Hematopoietic multipotent progenitor cell treated with erythropoietin and hydrocortisone succinate and interleukin-3 and kit ligand, for 4 days (in vitro differentiated cells): ENCODE measurements around the gene NUDT8.
"Not testable (repeated sequence)": the region's sequence is repeated elsewhere in the genome, so short reads cannot be mapped to it uniquely, and the experiment has no call there.

Experiments
- DNase-seq: peaks from one replicate; pipeline ENCODE4 v3.0.0-alpha.2; 2015

NUDT8 gene

DNA sequence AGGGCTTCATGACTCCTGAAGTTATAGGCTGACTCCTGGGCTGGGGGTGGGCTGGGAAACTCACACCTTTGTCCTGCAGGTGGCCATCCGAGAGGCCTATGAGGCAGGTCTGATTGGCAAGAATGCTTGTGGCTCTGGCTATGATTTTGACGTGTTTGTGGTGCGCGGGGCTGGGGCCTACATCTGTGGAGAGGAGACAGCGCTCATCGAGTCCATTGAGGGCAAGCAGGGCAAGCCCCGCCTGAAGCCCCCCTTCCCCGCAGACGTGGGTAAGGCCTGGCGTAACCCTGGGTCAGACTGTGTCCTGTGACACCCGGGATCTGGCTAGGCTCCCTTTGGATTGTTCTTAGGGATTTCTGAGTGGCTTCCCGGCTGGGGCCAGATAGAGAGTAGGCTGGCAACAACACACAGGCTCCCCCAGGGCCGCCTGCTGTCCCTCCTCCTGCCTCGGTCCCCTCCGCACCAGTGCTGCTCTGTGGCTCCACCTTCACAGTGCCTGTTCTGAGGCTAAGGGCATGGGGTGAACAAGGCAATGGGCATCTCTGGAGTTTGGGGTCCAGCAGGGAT is 19.4 kb downstream of the NUDT8 start:
- no peak for DNase-seq

DNA sequence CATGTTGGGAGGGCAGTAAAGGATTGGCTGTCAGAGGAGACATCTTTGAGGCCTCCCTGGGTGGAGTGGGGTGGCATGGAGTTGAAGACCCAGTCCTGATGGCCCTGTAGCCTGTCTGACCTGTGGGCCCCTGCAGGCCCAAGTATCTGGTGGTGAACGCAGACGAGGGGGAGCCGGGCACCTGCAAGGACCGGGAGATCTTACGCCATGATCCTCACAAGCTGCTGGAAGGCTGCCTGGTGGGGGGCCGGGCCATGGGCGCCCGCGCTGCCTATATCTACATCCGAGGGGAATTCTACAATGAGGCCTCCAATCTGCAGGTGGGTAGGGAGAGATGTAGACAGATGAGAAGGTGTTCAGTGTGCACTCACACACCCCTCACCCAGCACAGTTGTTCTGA is 20.4 kb downstream of the NUDT8 start:
- DNase-seq, result no peak

DNA sequence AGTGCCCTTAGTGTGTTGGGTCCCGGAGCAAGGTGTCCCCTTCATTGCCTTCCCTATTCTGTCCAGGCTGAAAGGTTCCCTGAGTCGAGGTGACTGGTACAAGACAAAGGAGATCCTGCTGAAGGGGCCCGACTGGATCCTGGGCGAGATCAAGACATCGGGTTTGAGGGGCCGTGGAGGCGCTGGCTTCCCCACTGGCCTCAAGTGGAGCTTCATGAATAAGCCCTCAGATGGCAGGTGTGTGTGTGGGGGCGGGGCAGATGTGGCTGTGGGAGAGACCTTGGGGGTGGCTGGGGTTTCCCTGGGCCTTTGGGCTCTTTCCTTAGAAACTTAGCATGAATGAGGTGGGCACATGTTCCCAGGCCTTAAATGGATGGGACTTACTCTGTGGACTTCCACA is 21.3 kb downstream of the NUDT8 start:
- no peak for DNase-seq

DNA sequence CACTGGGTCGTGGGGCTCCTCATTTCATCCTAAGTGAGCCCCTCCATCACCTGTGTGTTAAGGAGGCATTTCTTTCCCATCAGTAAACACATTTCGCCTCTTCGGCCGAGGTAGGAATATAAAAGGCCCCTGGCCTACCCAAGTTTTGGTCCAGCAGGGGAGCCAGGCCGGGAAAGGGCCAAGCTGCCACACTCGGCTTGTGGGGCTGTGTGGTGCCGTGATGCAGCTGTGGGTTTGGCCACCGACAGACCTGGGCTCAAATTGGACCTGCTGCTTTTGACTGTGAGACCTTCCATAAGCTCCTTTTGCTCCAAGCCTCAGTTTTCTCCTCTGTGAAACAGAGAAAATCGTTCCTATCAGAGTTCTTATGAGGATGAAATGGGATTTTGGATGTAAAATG is 22.2 kb downstream of the NUDT8 start:
- no peak for DNase-seq

DNA sequence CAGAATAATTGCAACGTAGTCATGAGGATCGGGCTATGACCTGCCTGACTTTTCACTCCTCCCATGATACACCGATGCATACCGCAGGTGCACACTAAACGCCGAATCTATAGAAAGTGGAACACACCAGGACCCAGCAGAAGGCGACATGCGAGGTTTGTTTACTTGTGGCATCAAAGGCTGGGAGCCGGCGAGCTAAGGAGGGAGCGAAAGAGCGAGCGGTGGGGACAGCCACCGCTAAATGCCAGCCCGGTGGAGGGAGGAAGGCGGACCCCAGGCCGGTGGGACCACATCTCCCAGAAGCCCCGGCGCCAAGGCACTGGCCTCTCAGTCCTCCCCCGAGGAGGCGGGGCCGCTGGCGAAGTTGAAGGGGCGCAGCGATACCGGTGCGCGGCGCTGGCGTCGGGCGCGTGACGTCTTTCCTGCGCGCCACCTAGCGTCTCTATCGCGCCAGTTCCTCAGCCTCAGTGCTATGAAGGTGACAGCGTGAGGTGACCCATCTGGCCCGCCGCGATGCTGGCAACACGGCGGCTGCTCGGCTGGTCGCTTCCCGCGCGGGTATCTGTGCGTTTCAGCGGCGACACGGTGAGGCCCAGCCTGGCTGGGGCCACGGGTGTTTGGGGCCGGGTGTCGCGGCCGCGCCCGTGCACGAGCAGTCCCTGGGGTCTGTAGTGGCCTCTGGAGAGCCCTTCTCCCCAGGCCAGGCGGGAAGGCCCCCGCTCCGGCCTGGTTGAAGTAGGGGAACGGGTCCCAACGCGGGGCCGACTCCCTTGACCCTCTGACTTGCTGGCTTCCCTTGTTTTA is 23.0 kb downstream of the NUDT8 start, which contains the start of gene NDUFV1:
TSS of gene NDUFV1 (plus strand) at position 445 of the 804 bp plus-strand sequence. CDS start at position 514, 69 bp downstream.
- peak; percentile 99 for DNase-seq

DNA sequence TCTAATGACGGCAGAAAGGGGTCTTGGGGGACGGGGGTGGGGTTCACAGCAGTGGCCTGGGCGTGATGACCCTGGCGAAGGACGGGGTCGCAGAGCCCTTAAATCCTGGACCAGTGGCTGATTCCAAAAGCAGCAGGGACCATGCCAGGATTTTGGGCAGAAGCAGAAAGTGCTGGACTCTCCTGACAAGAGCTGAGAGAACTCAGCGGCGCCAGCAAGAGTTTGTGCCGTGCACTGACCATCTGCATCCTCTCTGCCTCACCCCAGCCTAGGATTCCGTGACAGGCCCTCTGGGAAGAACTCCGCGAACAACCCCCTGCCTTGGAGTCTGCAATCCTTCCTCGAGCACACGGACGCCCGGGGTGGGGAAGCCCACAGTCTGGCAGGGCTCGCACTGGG is 23.6 kb downstream of the NUDT8 start:
- DNase-seq, result no peak

DNA sequence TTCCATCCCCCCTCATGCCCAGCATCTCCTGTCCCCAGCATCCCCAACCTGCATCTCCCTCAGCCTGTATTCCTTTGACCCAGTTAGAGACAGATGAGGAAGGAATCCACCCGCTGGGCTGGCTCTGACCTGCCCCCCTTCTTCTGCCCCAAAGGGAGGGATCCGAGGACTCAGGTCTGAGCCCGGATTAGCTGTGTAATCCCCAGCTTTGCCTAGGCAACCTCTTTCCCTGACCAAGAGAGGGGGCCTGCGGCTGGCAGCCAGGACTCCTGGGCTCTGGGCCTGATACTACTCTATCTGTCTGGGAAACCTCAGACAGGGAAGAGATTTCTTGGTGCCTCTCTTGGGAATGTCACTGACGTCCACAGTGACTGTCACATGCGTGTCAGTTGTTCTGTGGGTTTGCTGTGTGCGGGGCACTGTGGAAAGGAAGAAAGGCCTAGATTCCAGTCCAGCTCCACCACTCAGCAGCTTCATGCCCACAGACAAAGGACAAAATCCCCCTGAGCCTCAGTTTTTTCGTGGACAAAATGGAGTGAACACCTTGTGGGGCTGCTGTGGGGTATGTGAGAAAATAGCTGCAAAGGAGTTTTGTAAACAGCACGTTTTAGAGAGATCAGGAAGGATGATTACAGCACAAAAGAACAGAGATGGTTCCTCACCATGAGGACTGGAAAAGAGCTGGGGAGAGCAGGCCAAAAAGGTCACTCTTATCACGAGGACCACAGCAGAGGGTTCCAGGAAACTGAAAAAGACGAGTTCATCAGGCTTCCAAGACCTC is 24.3 kb downstream of the NUDT8 start:
- no peak for DNase-seq

DNA sequence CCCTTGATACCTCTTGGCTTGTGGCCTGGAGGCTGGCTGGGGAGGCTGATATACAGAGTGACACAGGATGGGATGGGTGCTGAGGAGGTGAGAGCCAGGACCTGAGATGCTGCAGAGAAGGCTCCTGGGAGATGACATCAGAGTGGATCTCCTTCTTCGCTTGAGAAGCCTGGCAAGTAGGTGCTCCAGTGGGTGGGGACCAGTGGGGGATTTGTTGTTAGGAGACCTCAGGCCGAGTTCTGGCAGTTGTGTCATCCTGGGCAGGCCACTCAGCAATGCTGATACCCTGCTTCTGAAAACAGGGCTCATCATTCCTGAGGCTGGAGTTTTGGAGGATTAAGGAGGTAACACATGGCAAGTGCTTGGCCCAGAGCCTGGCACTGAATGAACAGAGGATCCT is 24.9 kb downstream of the NUDT8 start:
- DNase-seq, result no peak

DNA sequence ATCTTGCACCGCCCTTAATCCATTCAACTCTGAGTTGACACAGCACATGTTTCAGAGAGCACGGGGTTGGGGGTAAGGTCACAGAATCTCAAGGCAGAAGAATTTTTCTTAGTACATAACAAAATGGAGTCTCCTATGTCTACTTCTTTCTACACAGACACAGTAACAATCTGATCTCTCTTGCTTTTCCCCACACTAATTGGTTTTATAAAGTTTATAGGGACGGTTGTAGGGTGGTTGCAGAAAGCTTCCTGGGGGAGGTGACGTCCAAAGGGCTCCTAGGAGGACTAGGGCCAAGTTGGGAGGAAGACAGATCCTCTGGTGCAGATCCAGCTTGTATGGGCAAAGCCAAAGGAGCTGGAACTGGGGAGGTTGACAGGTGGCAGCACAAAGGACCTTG is 25.6 kb downstream of the NUDT8 start:
- not testable (repeated sequence) for DNase-seq

DNA sequence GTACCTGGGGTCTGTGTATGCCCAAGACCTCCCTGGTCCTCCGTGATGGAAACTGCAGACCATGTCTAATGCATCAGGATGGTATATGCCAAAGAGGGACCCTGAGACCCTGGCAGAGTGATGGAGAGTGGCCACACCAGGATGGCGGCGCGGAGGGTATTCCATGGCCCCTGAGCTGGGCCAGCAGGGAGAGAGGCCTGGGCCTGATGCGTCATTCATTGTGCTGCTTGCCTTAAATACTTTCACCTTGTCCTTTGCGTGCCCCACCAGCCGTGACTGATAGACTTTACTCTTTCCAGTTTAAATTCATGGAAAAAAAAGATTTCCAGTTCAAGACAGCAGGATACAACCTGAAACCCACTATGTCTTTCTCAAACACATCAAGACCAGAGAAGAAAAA is 28.6 kb downstream of the NUDT8 start:
- no peak for DNase-seq

DNA sequence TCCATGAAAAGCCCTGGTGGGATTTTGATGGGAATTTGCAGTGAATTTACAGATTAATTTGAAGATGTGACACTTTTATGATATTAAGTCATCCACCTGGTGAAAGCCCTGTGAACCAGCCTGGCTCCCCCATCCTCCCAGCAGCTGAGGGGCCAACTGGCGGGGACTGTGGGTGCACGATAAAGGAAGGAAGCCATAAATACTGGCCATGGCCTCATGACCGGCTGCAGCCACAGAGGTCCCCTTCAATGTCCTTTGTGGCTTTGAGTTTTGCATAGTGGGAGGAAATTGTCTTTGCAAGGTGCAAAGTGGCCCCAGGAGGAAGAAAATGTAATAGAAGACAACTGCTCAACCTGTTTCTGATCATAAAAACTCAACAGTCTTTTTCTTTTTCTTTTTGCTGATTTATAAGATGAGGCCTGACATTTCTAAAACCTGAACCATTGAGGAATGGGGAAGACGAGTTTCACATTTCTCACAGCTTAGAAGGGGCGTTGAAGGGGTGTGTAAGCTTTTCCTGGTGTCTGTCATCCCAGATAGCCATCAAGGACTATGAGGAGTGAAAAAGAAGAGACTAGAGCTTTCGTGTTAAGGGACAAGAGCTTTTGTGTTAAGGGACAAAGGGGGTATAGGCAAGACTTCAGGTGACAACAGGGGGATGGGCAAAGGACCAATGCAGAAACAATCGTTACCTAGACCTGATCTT is 29.3 kb downstream of the NUDT8 start:
- peak; percentile 75 for DNase-seq

DNA sequence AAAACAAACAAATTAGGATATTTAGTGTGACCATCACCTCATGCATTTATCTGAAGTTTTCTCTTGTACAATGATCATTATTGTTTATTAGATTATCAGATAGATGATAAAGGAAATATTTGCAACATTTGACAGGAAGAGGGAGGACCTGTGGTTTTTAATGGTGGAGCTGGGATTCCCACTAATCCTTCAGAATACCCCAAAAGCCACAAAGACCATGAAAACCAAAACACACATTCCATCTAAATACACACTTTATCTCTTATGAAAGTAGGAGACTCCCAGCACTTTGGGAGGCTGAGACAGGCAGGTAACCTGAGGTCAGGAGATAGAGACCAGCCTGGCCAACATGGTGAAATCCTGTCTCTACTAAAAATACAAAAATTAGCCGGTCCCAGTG is 30.6 kb downstream of the NUDT8 start:
- DNase-seq, result no peak

DNA sequence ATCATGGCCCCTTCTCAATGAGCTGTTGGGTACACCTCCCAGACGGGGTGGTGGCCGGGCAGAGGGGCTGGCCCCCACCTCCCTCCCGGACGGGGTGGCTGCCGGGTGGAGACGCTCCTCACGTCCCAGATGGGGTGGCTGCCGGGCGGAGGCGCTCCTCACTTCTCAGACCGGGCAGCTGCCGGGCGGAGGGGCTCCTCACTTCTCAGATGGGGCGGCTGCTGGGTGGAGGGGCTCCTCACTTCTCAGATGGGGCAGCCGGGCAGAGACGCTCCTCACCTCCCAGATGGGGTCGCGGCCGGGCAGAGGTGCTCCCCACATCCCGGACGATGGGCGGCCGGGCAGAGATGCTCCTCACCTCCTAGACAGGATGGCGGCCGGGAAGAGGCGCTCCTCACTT is 31.8 kb downstream of the NUDT8 start:
- not testable (repeated sequence) for DNase-seq

DNA sequence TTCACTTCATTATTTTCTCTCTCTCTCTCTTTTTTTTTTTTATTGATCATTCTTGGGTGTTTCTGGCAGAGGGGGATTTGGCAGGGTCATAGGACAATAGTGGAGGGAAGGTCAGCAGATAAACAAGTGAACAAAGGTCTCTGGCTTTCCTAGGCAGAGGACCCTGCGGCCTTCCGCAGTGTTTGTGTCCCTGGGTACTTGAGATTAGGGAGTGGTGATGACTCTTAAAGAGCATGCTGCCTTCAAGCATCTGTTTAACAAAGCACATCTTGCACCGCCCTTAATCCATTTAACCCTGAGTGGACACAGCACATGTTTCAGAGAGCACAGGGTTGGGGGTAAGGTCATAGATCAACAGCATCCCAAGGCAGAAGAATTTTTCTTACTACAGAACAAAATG is 32.3 kb downstream of the NUDT8 start:
- DNase-seq, result not testable (repeated sequence)

DNA sequence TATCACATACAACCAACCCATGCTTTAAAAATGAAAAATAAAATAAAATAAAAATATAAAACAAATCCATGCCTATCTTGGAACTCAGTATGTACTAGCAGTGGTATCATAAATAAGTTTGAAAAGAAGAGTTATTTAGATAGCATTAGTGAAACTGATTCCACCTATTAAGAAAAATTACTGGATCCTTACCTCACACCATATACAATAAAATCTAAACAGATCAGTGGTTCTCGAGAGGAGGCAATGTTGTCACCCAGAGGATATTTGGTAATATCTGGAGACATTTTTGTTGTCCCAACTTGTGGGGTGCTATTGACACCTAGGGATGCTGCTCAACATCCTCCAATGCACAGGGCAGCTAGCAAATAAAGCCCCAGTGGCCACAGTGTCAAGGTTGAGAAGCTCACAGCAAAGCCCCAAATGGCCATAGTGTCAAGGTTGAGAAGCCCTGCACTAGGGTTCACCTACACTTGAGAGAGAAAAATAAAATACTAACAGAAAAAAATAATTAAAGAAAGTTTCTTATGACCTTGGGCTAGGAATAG is 32.9 kb downstream of the NUDT8 start:
- no peak for DNase-seq

DNA sequence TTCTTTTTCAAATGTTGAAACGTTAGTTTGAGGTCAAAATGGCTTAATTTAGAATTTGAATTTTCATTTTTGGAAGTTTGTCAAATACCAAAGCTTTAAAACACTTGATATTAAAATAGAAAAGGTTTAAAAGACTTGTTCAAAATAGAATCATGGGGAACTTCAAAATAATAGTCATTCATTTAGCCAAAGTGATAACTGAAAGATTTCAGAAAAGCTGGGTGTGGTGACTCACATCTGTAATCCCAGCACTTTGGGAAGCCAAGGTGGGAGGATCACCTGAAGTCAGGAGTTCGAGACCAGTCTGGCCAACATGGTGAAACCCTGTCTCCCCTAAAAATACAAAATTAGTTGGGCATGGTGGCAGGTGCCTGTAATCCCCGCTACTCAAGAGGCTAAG is 35.3 kb downstream of the NUDT8 start:
- no peak for DNase-seq

DNA sequence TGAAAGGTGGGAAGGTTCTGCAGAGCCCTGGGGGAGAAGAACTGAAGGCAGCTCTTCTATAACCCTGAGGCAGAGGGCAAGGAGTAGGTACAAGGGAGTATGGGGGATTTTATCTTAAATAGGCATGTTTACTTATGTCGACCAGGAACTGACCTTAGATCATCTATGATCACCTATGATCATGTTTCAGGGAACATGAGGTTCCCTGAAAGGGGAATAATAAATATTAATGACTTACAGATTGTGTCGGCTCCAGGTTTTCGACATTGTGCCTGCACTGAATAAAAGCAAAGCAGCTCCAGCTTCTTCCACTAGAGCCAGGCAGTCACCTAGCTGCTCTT is 36.2 kb downstream of the NUDT8 start:
- DNase-seq, result no peak

DNA sequence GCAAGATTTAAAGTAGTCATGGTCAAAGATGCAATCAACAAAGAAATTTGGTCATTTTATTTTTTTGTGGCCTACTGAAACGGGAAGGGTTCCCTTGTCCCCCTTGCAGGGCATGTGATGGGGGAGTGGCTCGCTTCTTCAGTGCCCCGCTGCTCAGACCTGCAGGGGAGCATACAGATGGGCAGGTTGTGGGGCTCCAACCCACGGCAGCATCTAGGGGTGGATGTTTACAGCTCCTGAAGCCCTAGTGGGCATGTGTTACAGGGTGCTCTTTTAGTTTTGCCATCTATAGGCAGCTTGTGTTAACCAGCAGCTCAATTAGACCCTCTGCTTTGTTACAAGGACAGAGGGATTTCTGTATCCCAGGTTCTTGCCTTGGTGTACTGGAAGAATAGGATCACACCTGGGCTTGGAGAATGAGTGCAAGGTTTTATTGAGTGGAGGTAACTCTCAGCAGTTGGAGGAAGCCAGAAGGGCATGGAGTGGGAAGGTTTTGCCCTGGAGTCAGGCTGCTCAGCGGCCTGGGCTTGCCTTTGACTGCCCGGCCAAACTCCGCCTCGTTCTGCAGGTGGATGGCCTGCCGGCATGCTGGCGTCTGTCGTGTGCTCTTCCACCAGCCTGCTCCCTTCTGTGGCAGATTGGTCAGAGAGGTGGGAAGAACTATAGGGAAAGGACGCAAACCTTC is 36.7 kb downstream of the NUDT8 start:
- DNase-seq, result no peak

DNA sequence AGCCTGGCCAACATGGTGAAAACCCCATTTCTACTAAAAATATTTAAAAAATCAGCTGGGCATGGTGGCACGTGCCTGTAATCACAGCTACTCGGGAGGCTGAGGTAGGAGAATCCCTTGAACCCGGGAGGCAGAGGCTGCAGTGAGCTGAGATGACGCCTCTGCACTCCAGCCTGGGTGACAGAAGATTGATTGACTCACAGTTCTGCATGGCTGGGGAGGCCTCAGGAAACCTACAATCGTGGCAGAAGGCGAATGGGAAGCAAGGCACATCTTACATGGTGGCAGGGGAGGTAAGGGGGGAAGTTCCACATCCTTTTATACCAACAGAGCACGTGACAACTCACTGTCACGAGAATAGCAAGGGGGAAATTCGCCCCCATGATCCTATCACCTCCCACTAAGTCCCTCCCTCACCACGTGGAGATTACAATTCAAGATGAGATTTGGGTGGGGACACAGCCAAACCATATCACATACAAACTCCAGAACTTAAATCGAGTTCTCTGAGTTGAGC is 40.8 kb downstream of the NUDT8 start:
- not testable (repeated sequence) for DNase-seq

DNA sequence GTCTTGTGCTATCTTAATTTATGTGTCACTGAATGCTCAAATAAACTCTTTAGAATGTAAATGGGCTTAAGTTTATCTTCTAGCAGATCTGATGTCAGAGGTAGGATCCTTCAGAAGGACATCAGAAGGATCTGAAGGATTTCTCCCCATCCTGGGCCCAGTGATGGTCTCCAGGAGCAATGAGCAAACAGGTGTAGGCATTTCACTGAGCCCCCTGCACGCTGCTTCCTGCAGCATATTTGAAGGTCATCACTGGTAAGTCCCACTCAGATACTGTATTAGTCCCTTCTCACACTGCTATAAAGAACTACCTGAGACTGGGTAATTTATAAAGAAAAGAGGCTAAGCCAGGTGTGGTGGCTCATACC is 41.6 kb downstream of the NUDT8 start:
- DNase-seq, result no peak

DNA sequence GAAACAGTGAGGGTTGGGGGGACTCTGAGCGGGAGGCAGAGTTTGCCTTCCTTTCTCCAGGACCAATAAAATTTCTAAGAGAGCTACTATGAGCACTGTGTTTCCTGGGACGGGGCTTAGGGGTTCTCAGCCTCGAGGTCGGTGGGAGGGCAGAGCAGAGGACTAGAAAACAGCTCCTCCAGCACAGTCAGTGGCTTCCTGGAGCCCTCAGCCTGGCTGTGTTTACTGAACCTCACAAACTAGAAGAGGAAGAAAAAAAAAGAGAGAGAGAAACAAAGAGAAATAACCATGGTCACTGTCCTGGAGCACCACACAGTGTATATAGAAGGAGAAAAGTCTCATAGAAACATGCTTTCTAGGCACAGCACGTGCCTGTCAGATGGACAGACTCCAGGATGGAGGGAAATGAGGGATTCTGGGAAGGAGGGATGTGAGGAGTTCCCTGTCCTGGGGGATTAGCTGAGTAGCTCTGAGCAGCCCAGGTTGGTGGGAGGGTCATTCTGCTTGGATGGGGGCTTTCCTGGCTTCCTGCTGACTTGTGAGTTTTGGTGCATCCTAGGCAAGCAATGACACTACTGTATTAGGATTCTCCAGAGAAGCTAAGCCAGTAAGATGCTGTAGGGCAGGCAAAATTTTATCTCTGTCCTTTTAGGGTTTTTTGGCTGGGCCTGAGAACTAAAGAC is 43.0 kb downstream of the NUDT8 start:
- DNase-seq, result no peak

DNA sequence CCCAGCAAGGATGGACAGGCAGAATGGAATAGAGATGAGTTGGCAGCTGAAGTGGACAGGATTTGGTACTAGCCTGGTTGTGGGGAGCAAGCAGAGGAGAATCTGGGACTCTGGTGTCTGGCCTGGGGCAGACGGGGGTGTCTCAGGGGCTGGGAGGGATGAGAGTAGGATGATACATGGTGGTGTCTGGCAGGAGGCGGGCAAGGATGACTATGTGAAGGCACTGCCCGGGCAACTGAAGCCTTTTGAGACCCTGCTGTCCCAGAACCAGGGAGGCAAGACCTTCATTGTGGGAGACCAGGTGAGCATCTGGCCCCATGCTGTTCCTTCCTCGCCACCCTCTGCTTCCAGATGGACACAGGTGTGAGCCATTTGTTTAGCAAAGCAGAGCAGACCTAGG is 43.8 kb downstream of the NUDT8 start:
- no peak for DNase-seq
